Fibroblast of lung (primary cell): ENCODE data around the gene MORN1.

Source experiments
- CTCF ChIP-seq, 2 donors: IDR thresholded peaks in 1 of 2; conservative IDR thresholded peaks in 1 of 2; 1 replicate in 1 of 2; 2 replicates in 1 of 2; pipeline ENCODE4 v1.5.1; 2011 to 2012; ENCODE audit warnings: low read length in 2 of 2, control low read depth in 1 of 2, inconsistent platforms in 1 of 2, low read depth in 1 of 2, mild to moderate bottlenecking in 1 of 2
- EZH2 ChIP-seq: IDR thresholded peaks from 2 replicates; pipeline ENCODE4 v1.5.1; 2012; ENCODE audit warnings: low read length, control low read depth, mild to moderate bottlenecking; ENCODE audit errors: missing control alignments

GRCh38 chr1:2433936-2434655, 42.7 kb upstream of the MORN1 start:
- TF ChIP-seq CTCF (conservative IDR thresholded peaks at IDR 0.05 in 1 of 2, IDR thresholded peaks at IDR 0.05 in 1 of 2; ENCODE audit: low read depth in 1 of 2, low read length in 2 of 2) (no peak), EZH2 (no peak)
